ENCODE data around the gene ZBTB37. TPM values are rescaled to one million over a fixed set of nuclear protein-coding genes. Genes with fewer than 3 reads are reported as not detected.
"Not testable (repeated sequence)": the region's sequence is repeated elsewhere in the genome, so short reads cannot be mapped to it uniquely, and the experiment has no call there.

Gene ZBTB37
- total RNA-seq, 1 experiment from 2014 or later: 12.0 TPM

GRCh38 chr1:173925306-173926242 lies 57.4 kb downstream of the ZBTB37 start:
- H3K4ac ChIP-seq (ENCODE audit: low read depth, low read length): no peak overlapping the region
- Mint-ChIP-seq H3K36me3 (ENCODE audit: insufficient read depth in 1 of 3, low read depth in 3 of 3) (peaks cover 0 to 4% (median 0%) of the 10 kb centered on the region in 3 experiments; a peak in 2 of 7 replicates), H3K27ac (peak overlapping the region in 1 of 3 experiments; percentile 10; a peak in 2 of 7 replicates), H3K4me1 (no peaks in the 10 kb centered on the region), H3K9me3 (no peaks in the 10 kb centered on the region), H3K4me3 (no peak overlapping the region), H3K27me3 (ENCODE audit: low read depth) (peaks cover 2% of the 10 kb centered on the region)
- no peaks in the 10 kb centered on the region for H3K23me2 ChIP-seq (ENCODE audit: insufficient read length, low read depth, low read length, poor library complexity, severe bottlenecking)
- TF ChIP-seq, protein P1, sequence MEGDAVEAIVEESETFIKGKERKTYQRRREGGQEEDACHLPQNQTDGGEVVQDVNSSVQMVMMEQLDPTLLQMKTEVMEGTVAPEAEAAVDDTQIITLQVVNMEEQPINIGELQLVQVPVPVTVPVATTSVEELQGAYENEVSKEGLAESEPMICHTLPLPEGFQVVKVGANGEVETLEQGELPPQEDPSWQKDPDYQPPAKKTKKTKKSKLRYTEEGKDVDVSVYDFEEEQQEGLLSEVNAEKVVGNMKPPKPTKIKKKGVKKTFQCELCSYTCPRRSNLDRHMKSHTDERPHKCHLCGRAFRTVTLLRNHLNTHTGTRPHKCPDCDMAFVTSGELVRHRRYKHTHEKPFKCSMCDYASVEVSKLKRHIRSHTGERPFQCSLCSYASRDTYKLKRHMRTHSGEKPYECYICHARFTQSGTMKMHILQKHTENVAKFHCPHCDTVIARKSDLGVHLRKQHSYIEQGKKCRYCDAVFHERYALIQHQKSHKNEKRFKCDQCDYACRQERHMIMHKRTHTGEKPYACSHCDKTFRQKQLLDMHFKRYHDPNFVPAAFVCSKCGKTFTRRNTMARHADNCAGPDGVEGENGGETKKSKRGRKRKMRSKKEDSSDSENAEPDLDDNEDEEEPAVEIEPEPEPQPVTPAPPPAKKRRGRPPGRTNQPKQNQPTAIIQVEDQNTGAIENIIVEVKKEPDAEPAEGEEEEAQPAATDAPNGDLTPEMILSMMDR (conservative IDR thresholded peaks at IDR 0.05): no peak
- H2BK120ac ChIP-seq (ENCODE audit: low read depth, low read length, poor library complexity, severe bottlenecking): no peak overlapping the region
- no peak overlapping the region for H4K91ac ChIP-seq (ENCODE audit: insufficient read length, low read depth, low read length)
- no CpG with 5 or more reads among the region's 8 CpGs for WGBS (ENCODE audit: extremely low coverage, insufficient read length, low lambda C conversion rate)
- no peak overlapping the region for H4K8ac ChIP-seq (replicated peaks; ENCODE audit: insufficient read length, low read depth, low read length)
- no peak overlapping the region for H2AFZ ChIP-seq (ENCODE audit: low read length)
- no peak overlapping the region for H3K4me2 ChIP-seq (ENCODE audit: insufficient read depth, insufficient read length, low read length)
- H3K9ac ChIP-seq (ENCODE audit: extremely low read depth, insufficient read length, low read length): no peak overlapping the region
- H3K79me2 ChIP-seq (ENCODE audit: insufficient read depth, low read length): no peaks in the 10 kb centered on the region
- H2BK20ac ChIP-seq (ENCODE audit: low read depth, low read length, poor library complexity, severe bottlenecking): peak overlapping the region; percentile 45
- H4K20me1 ChIP-seq (ENCODE audit: control insufficient read depth, insufficient read depth, insufficient read length): no peaks in the 10 kb centered on the region
- H3K27me3 ChIP-seq (ENCODE audit: insufficient read depth, low read length): no peaks in the 10 kb centered on the region
- no peak overlapping the region for H3K27ac ChIP-seq (ENCODE audit: insufficient read length, low read depth, low read length)
- H2AK5ac ChIP-seq (ENCODE audit: insufficient read length, low read length): no peak overlapping the region
- no peak overlapping the region for H2BK5ac ChIP-seq (ENCODE audit: insufficient read length, low read length)
- no peaks in the 10 kb centered on the region for H3K4me1 ChIP-seq (ENCODE audit: insufficient read depth, low read length)
- H3K23ac ChIP-seq (ENCODE audit: insufficient read length, low read depth, low read length): no peak overlapping the region
- H3K56ac ChIP-seq (ENCODE audit: insufficient read length, low read depth, low read length): no peak overlapping the region
- no peaks in the 10 kb centered on the region for H3K9me3 ChIP-seq (ENCODE audit: control insufficient read depth, low read depth, low read length)
- DNase-seq: no peak
- H4K5ac ChIP-seq (ENCODE audit: insufficient read length, low read depth, low read length): no peak overlapping the region
- H3T11ph ChIP-seq (ENCODE audit: low read length): no peak overlapping the region
- H3K79me1 ChIP-seq (ENCODE audit: insufficient read depth, low read depth, low read length, poor library complexity, severe bottlenecking): no peaks in the 10 kb centered on the region
- H3K18ac ChIP-seq (ENCODE audit: insufficient read length, low read depth, low read length): no peak overlapping the region
- H2BK15ac ChIP-seq (ENCODE audit: low read depth, low read length): no peak overlapping the region
- H2BK12ac ChIP-seq (ENCODE audit: insufficient read length, low read depth, low read length): no peak overlapping the region
- H3K14ac ChIP-seq (ENCODE audit: insufficient read depth, low read length): no peak overlapping the region

- not testable (repeated sequence) for H3K4ac ChIP-seq (ENCODE audit: low read depth, low read length); H3K27me3 Mint-ChIP-seq (ENCODE audit: low read depth); H2BK15ac ChIP-seq (ENCODE audit: low read depth, low read length); H3K9ac ChIP-seq (ENCODE audit: extremely low read depth, insufficient read length, low read length); H3K14ac ChIP-seq (ENCODE audit: insufficient read depth, low read length); H3T11ph ChIP-seq (ENCODE audit: low read length); H2AK5ac ChIP-seq (ENCODE audit: insufficient read length, low read length); H3K27me3 ChIP-seq (ENCODE audit: insufficient read depth, low read length); H3K4me1 Mint-ChIP-seq; H3K4me3 Mint-ChIP-seq; H3K27ac ChIP-seq (ENCODE audit: insufficient read length, low read depth, low read length); H2BK120ac ChIP-seq (ENCODE audit: low read depth, low read length, poor library complexity, severe bottlenecking); H4K91ac ChIP-seq (ENCODE audit: insufficient read length, low read depth, low read length); H2AFZ ChIP-seq (ENCODE audit: low read length); H3K23ac ChIP-seq (ENCODE audit: insufficient read length, low read depth, low read length); H3K4me2 ChIP-seq (ENCODE audit: insufficient read depth, insufficient read length, low read length); H4K5ac ChIP-seq (ENCODE audit: insufficient read length, low read depth, low read length); H3K27ac Mint-ChIP-seq; H3K18ac ChIP-seq (ENCODE audit: insufficient read length, low read depth, low read length); H3K9me3 ChIP-seq (ENCODE audit: control insufficient read depth, low read depth, low read length); H3K56ac ChIP-seq (ENCODE audit: insufficient read length, low read depth, low read length); H3K23me2 ChIP-seq (ENCODE audit: insufficient read length, low read depth, low read length, poor library complexity, severe bottlenecking); H3K79me1 ChIP-seq (ENCODE audit: insufficient read depth, low read depth, low read length, poor library complexity, severe bottlenecking); H4K20me1 ChIP-seq (ENCODE audit: control insufficient read depth, insufficient read depth, insufficient read length); H3K79me2 ChIP-seq (ENCODE audit: insufficient read depth, low read length); H2BK12ac ChIP-seq (ENCODE audit: insufficient read length, low read depth, low read length); H2BK5ac ChIP-seq (ENCODE audit: insufficient read length, low read length); H3K9me3 Mint-ChIP-seq; H4K8ac ChIP-seq (replicated peaks; ENCODE audit: insufficient read length, low read depth, low read length); H2BK20ac ChIP-seq (ENCODE audit: low read depth, low read length, poor library complexity, severe bottlenecking); DNase-seq; H3K4me1 ChIP-seq (ENCODE audit: insufficient read depth, low read length)
- peaks cover 4 to 13% (median 10%) of the 10 kb centered on the region in 3 experiments; a peak in 4 of 7 replicates for H3K36me3 Mint-ChIP-seq (ENCODE audit: insufficient read depth in 1 of 3, low read depth in 3 of 3)
- WGBS (ENCODE audit: extremely low coverage, insufficient read length, low lambda C conversion rate): no CpG with 5 or more reads among the region's 5 CpGs
Measured at GRCh38 chr1:173930541-173930940, 62.4 kb downstream of the ZBTB37 start.
